Measurements from ENCODE around the gene C19orf73.

GRCh38 chr19:49092686-49093085 lies 26.3 kb downstream of the C19orf73 start:
- no peak for TF ChIP-seq CTCF (conservative IDR thresholded peaks at IDR 0.05; ENCODE audit: low read depth in 2 of 2)
- TF ChIP-seq POLR2AphosphoS5 (IDR thresholded peaks at IDR 0.05; ENCODE audit: low read depth), result no peak
- no peak for TF ChIP-seq EZH2 (IDR thresholded peaks at IDR 0.05; ENCODE audit: low read depth, unreplicated experiment)
- TF ChIP-seq CREB1 (CRISPR knock-in tag; IDR thresholded peaks at IDR 0.05; ENCODE audit: low read depth), result no peak

Data from GM23338 (cell line).